AML-193 (cell line): ENCODE data around the gene ELANE.

ENCODE experiments used
- DNase-seq, 2 experiments: peaks; one replicate each; lab custom pipeline; 2025; lab: John Stamatoyannopoulos, UW

ELANE gene

GRCh38 chr19:852136-853013 is at the start of gene ELANE:
TSS of gene ELANE (plus strand) at chr19:852303. CDS start at chr19:852329, 26 bp downstream.
- DNase-seq, result no peak

DNA sequence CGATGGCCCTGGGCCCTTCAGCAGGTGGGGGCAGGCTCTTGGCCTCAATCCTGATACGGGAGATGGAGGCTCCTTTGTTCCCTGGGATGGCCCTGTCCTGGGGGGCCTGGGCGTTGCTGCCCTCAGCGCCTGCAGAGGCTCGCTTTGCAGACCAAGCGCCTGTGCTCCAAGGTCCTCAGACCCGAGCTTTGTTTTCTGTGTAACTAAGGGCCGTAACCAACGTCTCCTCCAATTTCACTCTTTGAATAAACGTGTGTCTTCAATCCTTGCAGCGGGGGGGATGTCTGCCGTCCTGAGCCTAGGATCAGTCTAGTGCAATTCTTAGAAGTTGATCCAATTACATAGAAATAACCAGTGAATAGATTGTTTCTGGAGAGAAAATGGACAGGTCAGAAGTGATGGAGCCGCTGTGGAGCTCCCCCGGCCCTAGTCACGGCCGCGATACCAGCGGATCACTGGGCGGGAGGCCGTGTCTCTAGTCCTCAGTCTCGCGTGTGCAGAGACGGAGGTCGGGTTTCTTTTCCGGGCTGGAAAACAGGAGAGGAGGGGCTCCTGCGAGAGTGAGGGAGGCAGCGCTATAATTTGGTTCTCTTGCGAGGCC is 49.5 kb upstream of the ELANE start:
- no peak for DNase-seq

- DNase-seq, result no peak
Observed at GRCh38 chr19:803099-803561, 49.0 kb upstream of the ELANE start.

GRCh38 chr19:803686-804418 is 48.3 kb upstream of the ELANE start:
- DNase-seq, result no peak

GRCh38 chr19:804419-805165 is 47.5 kb upstream of the ELANE start:
- no peak for DNase-seq

- no peak for DNase-seq
Observed at GRCh38 chr19:805166-805551, 46.9 kb upstream of the ELANE start.

- no peak for DNase-seq
Observed at GRCh38 chr19:805600-806550, 46.2 kb upstream of the ELANE start.

GRCh38 chr19:806815-807421 is 45.2 kb upstream of the ELANE start:
- no peak for DNase-seq

- DNase-seq, result no peak
Observed at GRCh38 chr19:807627-808422, 44.3 kb upstream of the ELANE start.

DNA sequence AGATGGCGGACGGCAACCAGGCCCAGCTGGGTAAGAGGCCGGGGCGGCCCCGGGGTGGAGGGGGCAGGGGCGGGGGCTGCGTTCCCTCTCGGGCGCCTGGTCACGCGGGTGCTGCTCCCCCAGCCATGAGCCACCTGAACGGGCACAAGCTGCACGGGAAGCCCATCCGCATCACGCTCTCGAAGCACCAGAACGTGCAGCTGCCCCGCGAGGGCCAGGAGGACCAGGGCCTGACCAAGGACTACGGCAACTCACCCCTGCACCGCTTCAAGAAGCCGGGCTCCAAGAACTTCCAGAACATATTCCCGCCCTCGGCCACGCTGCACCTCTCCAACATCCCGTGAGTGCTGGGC is 43.7 kb upstream of the ELANE start:
- DNase-seq, result no peak

GRCh38 chr19:810077-810855 is 41.8 kb upstream of the ELANE start:
- no peak for DNase-seq

DNA sequence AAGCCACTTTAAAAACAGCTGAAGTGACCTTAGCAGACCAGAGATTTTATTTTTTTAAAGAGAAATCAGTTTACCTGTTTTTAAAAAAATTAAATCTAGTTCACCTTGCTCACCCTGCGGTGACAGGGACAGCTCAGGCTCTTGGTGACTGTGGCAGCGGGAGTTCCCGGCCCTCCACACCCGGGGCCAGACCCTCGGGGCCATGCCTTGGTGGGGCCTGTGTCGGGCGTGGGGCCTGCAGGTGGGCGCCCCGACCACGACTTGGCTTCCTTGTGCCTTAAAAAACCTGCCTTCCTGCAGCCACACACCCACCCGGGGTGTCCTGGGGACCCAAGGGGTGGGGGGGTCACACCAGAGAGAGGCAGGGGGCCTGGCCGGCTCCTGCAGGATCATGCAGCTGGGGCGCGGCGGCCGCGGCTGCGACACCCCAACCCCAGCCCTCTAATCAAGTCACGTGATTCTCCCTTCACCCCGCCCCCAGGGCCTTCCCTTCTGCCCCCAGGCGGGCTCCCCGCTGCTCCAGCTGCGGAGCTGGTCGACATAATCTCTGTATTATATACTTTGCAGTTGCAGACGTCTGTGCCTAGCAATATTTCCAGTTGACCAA is 41.1 kb upstream of the ELANE start:
- DNase-seq, result no peak

GRCh38 chr19:811506-812048 is 40.5 kb upstream of the ELANE start:
- DNase-seq, result no peak

GRCh38 chr19:812049-812746 is 39.9 kb upstream of the ELANE start:
- no peak for DNase-seq

DNA sequence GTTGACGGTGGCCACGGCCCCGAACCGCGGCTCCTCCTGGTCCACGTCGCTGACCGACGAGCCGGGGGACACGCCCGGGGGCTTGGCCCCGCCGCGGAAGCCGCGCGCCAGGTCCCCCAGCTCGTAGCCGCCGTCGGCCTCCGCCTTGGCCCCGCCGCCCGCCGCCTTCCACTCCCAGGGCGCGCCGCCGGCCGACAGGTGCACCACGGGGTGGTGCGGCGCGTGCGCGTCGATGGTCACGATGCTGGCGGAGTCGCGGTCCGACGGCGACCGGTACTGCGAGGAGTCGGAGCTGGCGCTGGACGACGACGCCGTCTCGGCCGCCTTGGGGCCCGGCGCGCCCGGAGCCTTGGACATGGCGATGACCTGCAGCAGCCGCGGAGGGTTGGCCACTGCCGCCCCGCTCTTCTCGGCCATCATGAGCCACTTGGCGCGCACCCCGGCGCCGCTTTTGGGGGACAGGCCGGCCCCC is 39.3 kb upstream of the ELANE start:
- DNase-seq, result no peak

GRCh38 chr19:813219-814151 is 38.6 kb upstream of the ELANE start:
- DNase-seq, result no peak
